A673 (cell line): ENCODE data around the gene EPS8. TPM values are rescaled to one million over a fixed set of nuclear protein-coding genes. Genes with fewer than 3 reads are reported as not detected.

Experiments used
- BruUV-seq: library from RNA; stranded (reverse); fragments of 400-500 nt; replicated peaks from 2 replicates; lab custom pipeline; 2021; lab: Mats Ljungman, UMichigan
- CTCF ChIA-PET: fragments of 300-600 bp; sonication (Branson Sonifier 250); formaldehyde crosslinking; loops from one replicate; lab custom pipeline; 2022; ENCODE audit warnings: antibody characterized with exemption; lab: Charles Lee
- POLR2A ChIA-PET: fragments of 300-600 bp; sonication (Branson Sonifier 250); formaldehyde crosslinking; loops from one replicate; lab custom pipeline; 2022; ENCODE audit warnings: antibody characterized with exemption; ENCODE audit not compliant: low non-redundant PET; lab: Charles Lee
- DNase-seq: peaks from one replicate; pipeline ENCODE4 v3.0.0-alpha.2; 2015; ENCODE audit warnings: low spot score
- H3K27ac ChIP-seq: fragments of 200-600 bp; sonication (generic); 2 replicates; pipeline ENCODE4 v1.5.1; 2016; ENCODE audit warnings: mixed run types, low read depth, mild to moderate bottlenecking, mixed read lengths, antibody characterized with exemption, low read length; ENCODE audit not compliant: poor library complexity, severe bottlenecking
- H3K27me3 ChIP-seq: fragments of 200-600 bp; sonication (generic); replicated peaks from 2 replicates; pipeline ENCODE4 v1.6.1; 2017; ENCODE audit warnings: mixed run types, low read depth, mild to moderate bottlenecking, mixed read lengths, antibody characterized with exemption, low read length; ENCODE audit not compliant: insufficient read depth, poor library complexity
- H3K36me3 ChIP-seq: fragments of 200-600 bp; sonication (generic); 2 replicates; pipeline ENCODE4 v1.6.1; 2016; ENCODE audit warnings: mixed run types, mild to moderate bottlenecking, mixed read lengths, antibody characterized with exemption, low read length; ENCODE audit not compliant: insufficient read depth, poor library complexity, severe bottlenecking
- H3K4me1 ChIP-seq: fragments of 200-600 bp; sonication (generic); 2 replicates; pipeline ENCODE4 v1.6.1; 2017; ENCODE audit warnings: mixed run types, mild to moderate bottlenecking, mixed read lengths, antibody characterized with exemption, low read length; ENCODE audit not compliant: insufficient read depth, poor library complexity, severe bottlenecking
- H3K4me3 ChIP-seq: fragments of 200-600 bp; sonication (generic); 2 replicates; pipeline ENCODE4 v1.5.1; 2016; ENCODE audit warnings: low read depth, mixed run types, mild to moderate bottlenecking, mixed read lengths, low read length; ENCODE audit not compliant: poor library complexity, severe bottlenecking
- H3K9me3 ChIP-seq: fragments of 200-600 bp; sonication (generic); 2 replicates; pipeline ENCODE4 v1.6.1; 2016; ENCODE audit warnings: mixed run types, low read depth, mild to moderate bottlenecking, mixed read lengths, antibody characterized with exemption, low read length; ENCODE audit not compliant: poor library complexity, severe bottlenecking
- CTCF ChIP-seq: fragments of 300-800, 200-600 bp; sonication (generic); conservative IDR thresholded peaks from 2 replicates; pipeline ENCODE4 v1.5.1; 2017; ENCODE audit warnings: low read depth, mild to moderate bottlenecking, antibody characterized with exemption, low read length, moderate library complexity, mixed read lengths
- EZH2 ChIP-seq: fragments of 200-600 bp; sonication (generic); IDR thresholded peaks from 2 replicates; pipeline ENCODE4 v1.6.1; 2017; ENCODE audit warnings: borderline replicate concordance, low read depth, mild to moderate bottlenecking, mixed read lengths, antibody characterized with exemption, low read length; ENCODE audit not compliant: poor library complexity, severe bottlenecking
- intact Hi-C: fragments of 100-400 bp; cut with micrococcal nuclease; formaldehyde crosslinking; loops from one replicate; pipeline ENCODE4 v1.10.0; 2022; ENCODE audit not compliant: unreplicated experiment
- total RNA-seq: library from RNA; stranded (reverse); gene quantifications from 2 replicates; pipeline ENCODE4 v1.2.3, GENCODE V29; 2021

Gene EPS8
- total RNA-seq, 1 experiment from 2014 or later: 14.0 TPM

- Histone ChIP-seq H3K27me3 (no peaks in the 10 kb centered on the region), H3K9me3 (no peaks in the 10 kb centered on the region), H3K36me3 (no peaks in the 10 kb centered on the region), H3K27ac (no peak overlapping the region), H3K4me3 (no peak overlapping the region), H3K4me1 (peaks cover 7% of the 10 kb centered on the region)
- POLR2A ChIA-PET: no interaction called here
- intact Hi-C loops: no loop called here
- no TSS peak for BruUV-seq
- no peak for DNase-seq
- CTCF ChIA-PET: no interaction called here
- TF ChIP-seq CTCF: no peak
- TF ChIP-seq EZH2: no peak
These were observed 79.6 kb downstream of the EPS8 start for GRCh38 chr12:15709551-15709950.

- DNase-seq: no peak
- peaks cover 7% of the 10 kb centered on the region for H3K4me1 ChIP-seq
- TF ChIP-seq CTCF: no peak
- no peak for TF ChIP-seq EZH2
- no peaks in the 10 kb centered on the region for H3K36me3 ChIP-seq
- ChIA-PET CTCF (no interaction called here), POLR2A (no interaction called here)
- intact Hi-C loops: no loop called here
- BruUV-seq: no TSS peak
- H3K9me3 ChIP-seq: no peaks in the 10 kb centered on the region
- no peak overlapping the region for H3K4me3 ChIP-seq
- H3K27ac ChIP-seq: no peak overlapping the region
- H3K27me3 ChIP-seq: no peaks in the 10 kb centered on the region
These were observed 80.7 kb downstream of the EPS8 start for GRCh38 chr12:15708396-15709076.

- TF ChIP-seq EZH2 (no peak), CTCF (no peak)
- H3K4me3 ChIP-seq: no peak overlapping the region
- H3K4me1 ChIP-seq: peaks cover 7% of the 10 kb centered on the region
- H3K27me3 ChIP-seq: no peaks in the 10 kb centered on the region
- H3K9me3 ChIP-seq: no peaks in the 10 kb centered on the region
- intact Hi-C loops: no loop called here
- no peaks in the 10 kb centered on the region for H3K36me3 ChIP-seq
- POLR2A ChIA-PET: no interaction called here
- no peak overlapping the region for H3K27ac ChIP-seq
- BruUV-seq: no TSS peak
- DNase-seq: no peak
- CTCF ChIA-PET: no interaction called here
These were observed 81.5 kb downstream of the EPS8 start for GRCh38 chr12:15707516-15708199.
